HG03175 (cell line): ENCODE data around the gene THBD.

ENCODE experiments used
- ATAC-seq: cut with Tn5 transposase; IDR thresholded peaks from one replicate; pipeline ENCODE4 v1.9.1; 2021; ENCODE audit warnings: mild to moderate bottlenecking, moderate library complexity; ENCODE audit not compliant: unreplicated experiment

The THBD gene

GRCh38 chr20:23084845-23085365 is 35.4 kb upstream of the THBD start:
- ATAC-seq = no peak

- no peak for ATAC-seq
Observed at GRCh38 chr20:23084282-23084844, 34.9 kb upstream of the THBD start.

- no peak for ATAC-seq
Observed at GRCh38 chr20:23083553-23084220, 34.2 kb upstream of the THBD start.

GRCh38 chr20:23082846-23083552 is 33.5 kb upstream of the THBD start:
- ATAC-seq = no peak

GRCh38 chr20:23081263-23081819 is 31.9 kb upstream of the THBD start:
- ATAC-seq = no peak

GRCh38 chr20:23080521-23080920 is 31.0 kb upstream of the THBD start:
- ATAC-seq = no peak

- no peak for ATAC-seq
Observed at GRCh38 chr20:23079926-23080325, 30.5 kb upstream of the THBD start.

- no peak for ATAC-seq
Observed at GRCh38 chr20:23079016-23079351, 29.5 kb upstream of the THBD start.

- no peak for ATAC-seq
Observed at GRCh38 chr20:23078351-23079015, 29.0 kb upstream of the THBD start.

GRCh38 chr20:23077277-23077676 is 27.8 kb upstream of the THBD start:
- no peak for ATAC-seq

GRCh38 chr20:23074052-23074451 is 24.6 kb upstream of the THBD start:
- ATAC-seq = no peak

GRCh38 chr20:23072892-23073586 is 23.6 kb upstream of the THBD start:
- no peak for ATAC-seq

GRCh38 chr20:23071996-23072395 is 22.5 kb upstream of the THBD start:
- ATAC-seq = no peak

- no peak for ATAC-seq
Observed at GRCh38 chr20:23071398-23071797, 21.9 kb upstream of the THBD start.

- no peak for ATAC-seq
Observed at GRCh38 chr20:23069108-23069507, 19.6 kb upstream of the THBD start.

GRCh38 chr20:23068283-23068682 is 18.8 kb upstream of the THBD start:
- ATAC-seq = no peak

GRCh38 chr20:23066772-23067171 is 17.3 kb upstream of the THBD start:
- ATAC-seq = no peak

- no peak for ATAC-seq
Observed at GRCh38 chr20:23065266-23066201, 16.1 kb upstream of the THBD start.

- no peak for ATAC-seq
Observed at GRCh38 chr20:23063581-23063980, 14.1 kb upstream of the THBD start.

GRCh38 chr20:23063168-23063567 is 13.7 kb upstream of the THBD start:
- ATAC-seq = no peak
